Lower lobe of right lung (tissue), 2 donors: ENCODE results near the gene EIF4E1B. TPM values are rescaled to one million over a fixed set of nuclear protein-coding genes. Genes with fewer than 3 reads are reported as not detected.

Experiments
- ATAC-seq, 2 donors: fragments of 200-7000 bp; cut with Tn5 transposase; one replicate each; pipeline ENCODE4 v1.9.1; 2020 to 2022; ENCODE audit warnings: mild to moderate bottlenecking in 2 of 2, moderate library complexity in 2 of 2
- DNase-seq: peaks from one replicate; pipeline ENCODE4 v3.0.0-alpha.2; 2020
- H3K27ac ChIP-seq: fragments of 200-600 bp; one replicate; pipeline ENCODE4 v1.8.0; 2022
- H3K27me3 ChIP-seq: fragments of 200-600 bp; one replicate; pipeline ENCODE4 v1.8.0; 2022; ENCODE audit warnings: low read depth
- H3K36me3 ChIP-seq: fragments of 200-600 bp; one replicate; pipeline ENCODE4 v1.8.0; 2022; ENCODE audit warnings: mild to moderate bottlenecking
- H3K4me1 ChIP-seq: fragments of 200-600 bp; one replicate; pipeline ENCODE4 v1.8.0; 2022
- H3K4me3 ChIP-seq: fragments of 200-600 bp; one replicate; pipeline ENCODE4 v1.8.0; 2022; ENCODE audit warnings: mild to moderate bottlenecking
- H3K9me3 ChIP-seq: fragments of 200-600 bp; one replicate; pipeline ENCODE4 v1.8.0; 2022
- CTCF ChIP-seq: fragments of 200-600 bp; IDR thresholded peaks from one replicate; pipeline ENCODE4 v1.8.0; 2022; ENCODE audit warnings: antibody characterized with exemption, mild to moderate bottlenecking
- intact Hi-C: fragments of 100-400 bp; cut with DNase I; formaldehyde crosslinking; loops from one replicate; pipeline ENCODE4 v1.11.0; 2022
- long read RNA-seq: library from polyadenylated mRNA; unstranded; transcript quantifications from one replicate; pipeline ENCODE4 v2.0.0, GENCODE V29; 2021
- total RNA-seq: library from RNA; stranded (reverse); fragmentation: NEBNext Ultra II Directional; extraction: Animal tissue kit (Norgen Biotek cat#: 25700); gene quantifications from one replicate; pipeline ENCODE4 v1.2.1, GENCODE V29; 2021
- donor health status: DM: no; HTN: yes; CAD: no; lungs with severe emphysema.

The EIF4E1B gene
- not detected for total RNA-seq
- long read RNA-seq: 0 reads

GRCh38 chr5:176629853-176630680 lies at the start of gene EIF4E1B, which contains the start of gene SNCB:
EIF4E1B (plus strand) TSS chr5:176630675; CDS start chr5:176642788, 12,113 bp downstream.
SNCB (minus strand) TSS chr5:176630534; CDS start chr5:176629654, 880 bp downstream.
- ATAC-seq (peak; percentile 32 to 56), DNase-seq (no peak)
- Histone ChIP-seq H3K36me3 (no peaks in the 10 kb centered on the region), H3K9me3 (no peaks in the 10 kb centered on the region), H3K27ac (no peak within 1 kb of the TSS), H3K4me1 (peaks cover 12% of the 10 kb centered on the region), H3K4me3 (peak within 1 kb of the TSS; percentile 37), H3K27me3 (peaks cover 85% of the 10 kb centered on the region)
- intact Hi-C loops: no loop called here
- TF ChIP-seq CTCF: no peak

GRCh38 chr5:176581361-176581760 lies 49.1 kb upstream of the EIF4E1B start:
- ATAC-seq (no peak), DNase-seq (no peak)
- Histone ChIP-seq H3K36me3 (no peaks in the 10 kb centered on the region), H3K27ac (no peak overlapping the region), H3K4me3 (no peak overlapping the region), H3K9me3 (peaks cover 13% of the 10 kb centered on the region), H3K27me3 (no peaks in the 10 kb centered on the region), H3K4me1 (no peaks in the 10 kb centered on the region)
- intact Hi-C loops: no loop called here
- TF ChIP-seq CTCF: no peak

- no peak overlapping the region for H3K27ac ChIP-seq
- DNase-seq (no peak), ATAC-seq (no peak)
- H3K4me1 ChIP-seq: no peaks in the 10 kb centered on the region
- peaks cover 13% of the 10 kb centered on the region for H3K9me3 ChIP-seq
- TF ChIP-seq CTCF: no peak
- H3K27me3 ChIP-seq: no peaks in the 10 kb centered on the region
- intact Hi-C loops: no loop called here
- H3K36me3 ChIP-seq: no peaks in the 10 kb centered on the region
- H3K4me3 ChIP-seq: no peak overlapping the region
Measured at GRCh38 chr5:176583076-176583475, 47.4 kb upstream of the EIF4E1B start.

GRCh38 chr5:176587398-176587797 lies 43.1 kb upstream of the EIF4E1B start:
- no peak for DNase-seq

GRCh38 chr5:176588297-176588696 lies 42.2 kb upstream of the EIF4E1B start:
- Histone ChIP-seq H3K27me3 (no peaks in the 10 kb centered on the region), H3K9me3 (peaks cover 13% of the 10 kb centered on the region), H3K36me3 (no peaks in the 10 kb centered on the region), H3K27ac (no peak overlapping the region), H3K4me3 (no peak overlapping the region), H3K4me1 (no peaks in the 10 kb centered on the region)
- intact Hi-C loops: no loop called here
- DNase-seq (no peak), ATAC-seq (no peak)
- no peak for TF ChIP-seq CTCF

More at GRCh38 chr5:176587398-176587797, 43.1 kb upstream of the EIF4E1B start:
- no peak for ATAC-seq
- H3K36me3 ChIP-seq: no peaks in the 10 kb centered on the region
- H3K4me3 ChIP-seq: no peak overlapping the region
- no peak overlapping the region for H3K27ac ChIP-seq
- H3K9me3 ChIP-seq: peaks cover 13% of the 10 kb centered on the region
- TF ChIP-seq CTCF: no peak
- no peaks in the 10 kb centered on the region for H3K27me3 ChIP-seq
- no peaks in the 10 kb centered on the region for H3K4me1 ChIP-seq
- intact Hi-C loops: no loop called here
